ENCODE results near the gene AHCYL1. TPM values are rescaled to one million over a fixed set of nuclear protein-coding genes. Genes with fewer than 3 reads are reported as not detected.
A peak's percentile ranks its signal among the peaks of the same experiment; 100 is the strongest.

AHCYL1 gene
- total RNA-seq, 1 experiment from 2014 or later, result 34.0 TPM

- Histone ChIP-seq H3K9me3 (ENCODE audit: low read length) (no peaks in the 10 kb centered on the region), H3K27ac (ENCODE audit: low read length) (no peak overlapping the region), H3K27me3 (ENCODE audit: low read length) (no peaks in the 10 kb centered on the region), H3K36me3 (ENCODE audit: insufficient read depth, low read length) (peaks cover 42% of the 10 kb centered on the region; the same call in 1 of the 2 replicates), H3K4me1 (ENCODE audit: low read length) (peaks cover 12% of the 10 kb centered on the region), H3K9ac (ENCODE audit: low read length) (no peak overlapping the region), H3K4me3 (ENCODE audit: low read length) (no peak overlapping the region), H3K79me2 (ENCODE audit: low read length) (no peaks in the 10 kb centered on the region; the same call in 1 of the 2 replicates), H3K9me2 (replicated peaks; ENCODE audit: insufficient read depth, low read length) (no peaks in the 10 kb centered on the region), H3K4me2 (ENCODE audit: low read depth, low read length, poor library complexity, severe bottlenecking) (no peak overlapping the region), H4K20me1 (ENCODE audit: insufficient read depth, low read depth, low read length) (no peaks in the 10 kb centered on the region), H2AFZ (ENCODE audit: low read length) (no peak overlapping the region)
- no peak for DNase-seq
Measured at GRCh38 chr1:110050602-110051261, 66.2 kb downstream of the AHCYL1 start.

GRCh38 chr1:110051262-110051648 lies 66.7 kb downstream of the AHCYL1 start:
- no peaks in the 10 kb centered on the region for H3K27me3 ChIP-seq (ENCODE audit: low read length)
- H3K4me2 ChIP-seq (ENCODE audit: low read depth, low read length, poor library complexity, severe bottlenecking), result no peak overlapping the region
- H4K20me1 ChIP-seq (ENCODE audit: insufficient read depth, low read depth, low read length), result no peaks in the 10 kb centered on the region
- no peak for DNase-seq
- H3K27ac ChIP-seq (ENCODE audit: low read length), result no peak overlapping the region
- peaks cover 44% of the 10 kb centered on the region; the same call in 1 of the 2 replicates for H3K36me3 ChIP-seq (ENCODE audit: insufficient read depth, low read length)
- H2AFZ ChIP-seq (ENCODE audit: low read length), result no peak overlapping the region
- no peak overlapping the region for H3K4me3 ChIP-seq (ENCODE audit: low read length)
- H3K79me2 ChIP-seq (ENCODE audit: low read length), result no peaks in the 10 kb centered on the region; the same call in 1 of the 2 replicates
- no peaks in the 10 kb centered on the region for H3K9me2 ChIP-seq (replicated peaks; ENCODE audit: insufficient read depth, low read length)
- no peaks in the 10 kb centered on the region for H3K9me3 ChIP-seq (ENCODE audit: low read length)
- H3K9ac ChIP-seq (ENCODE audit: low read length), result no peak overlapping the region
- peaks cover 16% of the 10 kb centered on the region for H3K4me1 ChIP-seq (ENCODE audit: low read length)

GRCh38 chr1:110053552-110054428 lies 69.2 kb downstream of the AHCYL1 start:
- Histone ChIP-seq H3K9ac (ENCODE audit: low read length) (no peak overlapping the region), H3K9me3 (ENCODE audit: low read length) (no peaks in the 10 kb centered on the region), H3K27me3 (ENCODE audit: low read length) (no peaks in the 10 kb centered on the region), H3K4me3 (ENCODE audit: low read length) (no peak overlapping the region), H4K20me1 (ENCODE audit: insufficient read depth, low read depth, low read length) (no peaks in the 10 kb centered on the region), H3K4me1 (ENCODE audit: low read length) (peaks cover 16% of the 10 kb centered on the region), H2AFZ (ENCODE audit: low read length) (no peak overlapping the region), H3K79me2 (ENCODE audit: low read length) (no peaks in the 10 kb centered on the region; the same call in 1 of the 2 replicates), H3K9me2 (replicated peaks; ENCODE audit: insufficient read depth, low read length) (no peaks in the 10 kb centered on the region), H3K4me2 (ENCODE audit: low read depth, low read length, poor library complexity, severe bottlenecking) (no peak overlapping the region), H3K27ac (ENCODE audit: low read length) (peak overlapping the region; percentile 67), H3K36me3 (ENCODE audit: insufficient read depth, low read length) (peaks cover 34% of the 10 kb centered on the region; the same call in 1 of the 2 replicates)
- DNase-seq, result peak; percentile 85

- no peak overlapping the region for H3K4me2 ChIP-seq (ENCODE audit: low read depth, low read length, poor library complexity, severe bottlenecking)
- no peaks in the 10 kb centered on the region for H3K9me3 ChIP-seq (ENCODE audit: low read length)
- H3K36me3 ChIP-seq (ENCODE audit: insufficient read depth, low read length), result peaks cover 34% of the 10 kb centered on the region; the same call in 1 of the 2 replicates
- no peaks in the 10 kb centered on the region for H3K9me2 ChIP-seq (replicated peaks; ENCODE audit: insufficient read depth, low read length)
- no peak overlapping the region for H3K9ac ChIP-seq (ENCODE audit: low read length)
- H3K79me2 ChIP-seq (ENCODE audit: low read length), result no peaks in the 10 kb centered on the region; the same call in 1 of the 2 replicates
- peak overlapping the region; percentile 67; the same call in 1 of the 2 replicates for H3K27ac ChIP-seq (ENCODE audit: low read length)
- H3K27me3 ChIP-seq (ENCODE audit: low read length), result no peaks in the 10 kb centered on the region
- peaks cover 16% of the 10 kb centered on the region for H3K4me1 ChIP-seq (ENCODE audit: low read length)
- no peak overlapping the region for H2AFZ ChIP-seq (ENCODE audit: low read length)
- no peak overlapping the region for H3K4me3 ChIP-seq (ENCODE audit: low read length)
- DNase-seq, result no peak
- H4K20me1 ChIP-seq (ENCODE audit: insufficient read depth, low read depth, low read length), result no peaks in the 10 kb centered on the region
Measured at GRCh38 chr1:110055493-110056284, 71.1 kb downstream of the AHCYL1 start.

- H3K4me3 ChIP-seq (ENCODE audit: low read length), result no peak overlapping the region
- H3K27ac ChIP-seq (ENCODE audit: low read length), result peak overlapping the region; percentile 67; the same call in 1 of the 2 replicates
- H3K9me3 ChIP-seq (ENCODE audit: low read length), result no peaks in the 10 kb centered on the region
- H3K27me3 ChIP-seq (ENCODE audit: low read length), result no peaks in the 10 kb centered on the region
- H3K36me3 ChIP-seq (ENCODE audit: insufficient read depth, low read length), result peaks cover 34% of the 10 kb centered on the region; the same call in 1 of the 2 replicates
- no peak overlapping the region for H3K4me2 ChIP-seq (ENCODE audit: low read depth, low read length, poor library complexity, severe bottlenecking)
- no peak overlapping the region for H2AFZ ChIP-seq (ENCODE audit: low read length)
- H3K9ac ChIP-seq (ENCODE audit: low read length), result no peak overlapping the region
- H3K4me1 ChIP-seq (ENCODE audit: low read length), result peaks cover 16% of the 10 kb centered on the region
- DNase-seq, result no peak
- no peaks in the 10 kb centered on the region; the same call in 1 of the 2 replicates for H3K79me2 ChIP-seq (ENCODE audit: low read length)
- H4K20me1 ChIP-seq (ENCODE audit: insufficient read depth, low read depth, low read length), result no peaks in the 10 kb centered on the region
- no peaks in the 10 kb centered on the region for H3K9me2 ChIP-seq (replicated peaks; ENCODE audit: insufficient read depth, low read length)
Measured at GRCh38 chr1:110056285-110056683, 71.7 kb downstream of the AHCYL1 start.

- peak overlapping the region; percentile 67; the same call in 1 of the 2 replicates for H3K27ac ChIP-seq (ENCODE audit: low read length)
- H3K36me3 ChIP-seq (ENCODE audit: insufficient read depth, low read length), result peaks cover 33% of the 10 kb centered on the region; the same call in 1 of the 2 replicates
- no peaks in the 10 kb centered on the region for H3K27me3 ChIP-seq (ENCODE audit: low read length)
- no peaks in the 10 kb centered on the region for H3K9me3 ChIP-seq (ENCODE audit: low read length)
- H3K9me2 ChIP-seq (replicated peaks; ENCODE audit: insufficient read depth, low read length), result no peaks in the 10 kb centered on the region
- H3K9ac ChIP-seq (ENCODE audit: low read length), result no peak overlapping the region
- no peak overlapping the region for H3K4me3 ChIP-seq (ENCODE audit: low read length)
- H3K79me2 ChIP-seq (ENCODE audit: low read length), result no peaks in the 10 kb centered on the region; the same call in 1 of the 2 replicates
- H3K4me1 ChIP-seq (ENCODE audit: low read length), result peaks cover 17% of the 10 kb centered on the region
- DNase-seq, result no peak
- no peak overlapping the region for H2AFZ ChIP-seq (ENCODE audit: low read length)
- H3K4me2 ChIP-seq (ENCODE audit: low read depth, low read length, poor library complexity, severe bottlenecking), result no peak overlapping the region
- H4K20me1 ChIP-seq (ENCODE audit: insufficient read depth, low read depth, low read length), result no peaks in the 10 kb centered on the region
Measured at GRCh38 chr1:110056776-110057175, 72.2 kb downstream of the AHCYL1 start.

GRCh38 chr1:110057963-110058518 lies 73.5 kb downstream of the AHCYL1 start:
- Histone ChIP-seq H3K27me3 (ENCODE audit: low read length) (no peaks in the 10 kb centered on the region), H3K4me3 (ENCODE audit: low read length) (no peak overlapping the region), H4K20me1 (ENCODE audit: insufficient read depth, low read depth, low read length) (no peaks in the 10 kb centered on the region), H3K4me2 (ENCODE audit: low read depth, low read length, poor library complexity, severe bottlenecking) (no peak overlapping the region), H3K9me2 (replicated peaks; ENCODE audit: insufficient read depth, low read length) (no peaks in the 10 kb centered on the region), H3K79me2 (ENCODE audit: low read length) (no peaks in the 10 kb centered on the region; the same call in 1 of the 2 replicates), H2AFZ (ENCODE audit: low read length) (no peak overlapping the region), H3K9me3 (ENCODE audit: low read length) (no peaks in the 10 kb centered on the region), H3K36me3 (ENCODE audit: insufficient read depth, low read length) (peaks cover 31% of the 10 kb centered on the region; the same call in 1 of the 2 replicates), H3K9ac (ENCODE audit: low read length) (no peak overlapping the region), H3K27ac (ENCODE audit: low read length) (no peak overlapping the region), H3K4me1 (ENCODE audit: low read length) (peaks cover 21% of the 10 kb centered on the region)
- DNase-seq, result no peak

Data from Karpas-422 (cell line).